K562 (cell line): ENCODE data around the gene CDK4. TPM values are rescaled to one million over a fixed set of nuclear protein-coding genes. Genes with fewer than 3 reads are reported as not detected.

Source experiments
- BCLAF1 ChIP-seq, 2 experiments: fragments of 450-650 bp in 1 of 2; IDR thresholded peaks; 2 replicates each; pipeline ENCODE4 v1.6.1; 2011 to 2017; ENCODE audit warnings: low read depth in 2 of 2, antibody characterized with exemption in 1 of 2, borderline replicate concordance in 1 of 2, low read length in 1 of 2, mild to moderate bottlenecking in 1 of 2, mixed read lengths in 1 of 2; ENCODE audit not compliant: control insufficient read depth in 1 of 2
- CBX1 ChIP-seq: sonication (generic); IDR thresholded peaks from 2 replicates; pipeline ENCODE4 v1.6.1; 2016; ENCODE audit warnings: antibody characterized with exemption, low read depth, mild to moderate bottlenecking
- CSDE1 ChIP-seq, 2 experiments: fragments of 450-650 bp; IDR thresholded peaks; 2 replicates each; pipeline ENCODE4 v1.6.1; 2016; ENCODE audit warnings: mild to moderate bottlenecking in 1 of 2
- E2F5 ChIP-seq: sonication (generic); formaldehyde crosslinking; IDR thresholded peaks from 2 replicates; pipeline ENCODE4 v1.8.0; 2022; ENCODE audit warnings: mild to moderate bottlenecking, missing genetic modification reagents
- E4F1 ChIP-seq: fragments of 250-450 bp; sonication (Bioruptor Pico); IDR thresholded peaks from 2 replicates; pipeline ENCODE4 v1.5.0; 2021; ENCODE audit warnings: mild to moderate bottlenecking, borderline replicate concordance
- ESRRA ChIP-seq: fragments of 450-650 bp; IDR thresholded peaks from 2 replicates; pipeline ENCODE4 v1.6.1; 2014; ENCODE audit warnings: low read depth, mild to moderate bottlenecking, moderate library complexity, borderline replicate concordance
- FOSL1 ChIP-seq: fragments of 200-800 bp; sonication (Bioruptor generic); conservative IDR thresholded peaks from 2 replicates; pipeline ENCODE4 v1.6.1; 2016; ENCODE audit warnings: missing genetic modification characterization, missing compliant biosample characterization
- HNRNPLL ChIP-seq: fragments of 200-400 bp; formaldehyde crosslinking; IDR thresholded peaks from 2 replicates; pipeline ENCODE4 v1.6.1; 2017; ENCODE audit warnings: low read length, low read depth, mild to moderate bottlenecking; ENCODE audit not compliant: poor library complexity, severe bottlenecking
- MLLT1 ChIP-seq, 2 experiments: fragments of 450-650 bp; IDR thresholded peaks; 2 replicates each; pipeline ENCODE4 v1.6.1; 2016
- PBX2 ChIP-seq, 2 experiments: IDR thresholded peaks in 1 of 2; conservative IDR thresholded peaks in 1 of 2; 2 replicates each; pipeline ENCODE4 v1.6.1; 2016; ENCODE audit warnings: low read depth in 2 of 2, mild to moderate bottlenecking in 1 of 2, missing compliant biosample characterization in 1 of 2, missing genetic modification characterization in 1 of 2, moderate library complexity in 1 of 2
- RBBP5 ChIP-seq: fragments of 200-600 bp; sonication (generic); IDR thresholded peaks from 2 replicates; pipeline ENCODE4 v1.6.1; 2012; ENCODE audit warnings: borderline replicate concordance, mild to moderate bottlenecking, low read length, control low read depth, inconsistent platforms; ENCODE audit not compliant: insufficient read depth, poor library complexity, severe bottlenecking
- SP1 ChIP-seq: sonication (generic); formaldehyde crosslinking; IDR thresholded peaks from 2 replicates; pipeline ENCODE4 v1.8.1; 2022; ENCODE audit warnings: mild to moderate bottlenecking, missing genetic modification reagents
- ZNF24 ChIP-seq: fragments of 450-650 bp; IDR thresholded peaks from 2 replicates; pipeline ENCODE4 v1.6.1; 2016
- polyA plus RNA-seq, 8 experiments: library from polyadenylated mRNA; depleted of rRNA in 4 of 8; stranded (reverse) in 5 of 8; unstranded in 3 of 8; fragments of >200 nt; fragmentation: Nextera tagmentation in 2 of 8; fragmentation: Illumina TruSeq in 1 of 8; extraction: Ambion mirVana in 2 of 8; extraction: Trizol in 1 of 8; gene quantifications; 2 replicates each; pipeline versions ENCODE4 v1.2.1 to v1.2.3, GENCODE V29; 2011 to 2014; ENCODE audit warnings: inconsistent platforms in 1 of 8, missing spikeins in 1 of 8
- total RNA-seq, 7 experiments: library from RNA; depleted of rRNA in 6 of 7; stranded (reverse); fragments of >200 nt in 6 of 7; fragmentation: Illumina TruSeq in 2 of 7; extraction: Trizol in 2 of 7; gene quantifications; 2 replicates each; pipeline versions ENCODE4 v1.2.1 to v1.2.3, GENCODE V29; 2011 to 2021; ENCODE audit warnings: low replicate concordance in 1 of 7

The CDK4 gene
- total and polyA plus RNA-seq, 9 of the 15 experiments (the other 6 are each of a cell fraction or from before 2014, with no cell fraction given): 37.8 to 436 (median 238) TPM

- peak; percentile 71 to 81 for TF ChIP-seq MLLT1 (IDR thresholded peaks at IDR 0.05)
- TF ChIP-seq ESRRA: peak; percentile 89
- TF ChIP-seq E2F5 (CRISPR knock-in tag): peak; percentile 84
- peak; percentile 43; the same call in 1 of the 2 replicates for TF ChIP-seq ZNF24
- TF ChIP-seq E4F1 (CRISPR knock-in tag): no peak
- peak in 1 of 2 experiments; percentile 91; a peak in 1 of 4 replicates for TF ChIP-seq BCLAF1 (IDR thresholded peaks at IDR 0.05; ENCODE audit: borderline replicate concordance in 1 of 2, control insufficient read depth in 1 of 2, low read depth in 2 of 2, low read length in 1 of 2)
- TF ChIP-seq PBX2 (CRISPR knock-in tag; IDR thresholded peaks at IDR 0.05; ENCODE audit: low read depth): no peak
- no peak for TF ChIP-seq PBX2 (tag; conservative IDR thresholded peaks at IDR 0.05; ENCODE audit: low read depth)
- TF ChIP-seq RBBP5: peak; percentile 97
- TF ChIP-seq SP1 (CRISPR knock-in tag): peak; percentile 85
- no peak for TF ChIP-seq CSDE1 (IDR thresholded peaks at IDR 0.05)
- peak; percentile 66 for TF ChIP-seq HNRNPLL
- TF ChIP-seq CBX1: peak; percentile 76
- peak; percentile 61 for TF ChIP-seq FOSL1
These were observed 30.7 kb upstream of the CDK4 start, which contains the start of gene TSFM (continued) for GRCh38 chr12:57782608-57783465.
